Spleen (tissue), 11 donors: ENCODE data around the gene NFIL3. TPM values are rescaled to one million over a fixed set of nuclear protein-coding genes. Genes with fewer than 3 reads are reported as not detected.

Source experiments
- DNase-seq: peaks from one replicate; pipeline ENCODE4 v3.0.0-alpha.2; 2020
- H3K27ac ChIP-seq, 8 donors: fragments of 200-600 bp; sonication (generic) in 7 of 8; 1 replicate in 4 of 8; 2 replicates in 4 of 8; pipeline versions ENCODE4 v1.5.0 to v1.8.0; 2016 to 2021; ENCODE audit warnings: inconsistent platforms in 4 of 8, mild to moderate bottlenecking in 4 of 8, moderate library complexity in 1 of 8
- H3K27me3 ChIP-seq, 7 donors: fragments of 200-600 bp; sonication (generic) in 6 of 7; replicated peaks in 1 of 7; 1 replicate in 4 of 7; 2 replicates in 3 of 7; pipeline versions ENCODE4 v1.5.0 to v1.8.0; 2016 to 2021; ENCODE audit warnings: inconsistent platforms in 3 of 7, mild to moderate bottlenecking in 1 of 7
- H3K36me3 ChIP-seq, 6 donors: fragments of 200-600 bp; sonication (generic) in 5 of 6; 1 replicate in 4 of 6; 2 replicates in 2 of 6; pipeline versions ENCODE4 v1.5.0 to v1.8.0; 2016 to 2021; ENCODE audit warnings: inconsistent platforms in 2 of 6
- H3K4me1 ChIP-seq, 6 donors: fragments of 200-600 bp; sonication (generic) in 5 of 6; 1 replicate in 3 of 6; 2 replicates in 3 of 6; pipeline versions ENCODE4 v1.5.0 to v1.8.0; 2016 to 2021; ENCODE audit warnings: inconsistent platforms in 3 of 6
- H3K4me3 ChIP-seq, 8 donors: fragments of 200-600 bp; sonication (generic) in 7 of 8; 1 replicate in 4 of 8; 2 replicates in 4 of 8; pipeline versions ENCODE4 v1.5.0 to v1.8.0; 2016 to 2021; ENCODE audit warnings: inconsistent platforms in 4 of 8, mild to moderate bottlenecking in 4 of 8, moderate library complexity in 2 of 8
- H3K9me3 ChIP-seq, 8 donors: fragments of 200-600 bp; sonication (generic) in 7 of 8; 1 replicate in 4 of 8; 2 replicates in 4 of 8; pipeline versions ENCODE4 v1.5.0 to v1.8.0; 2016 to 2021; ENCODE audit warnings: inconsistent platforms in 4 of 8
- CTCF ChIP-seq, 11 experiments: fragments of 200-600 bp in 7 of 11; fragments of 450-650 bp in 4 of 11; sonication (generic) in 4 of 11; IDR thresholded peaks in 8 of 11; conservative IDR thresholded peaks in 3 of 11; 1 replicate in 7 of 11; 2 replicates in 4 of 11; pipeline versions ENCODE4 v1.4.0 to v1.8.0; 2016 to 2021; ENCODE audit warnings: antibody characterized with exemption in 11 of 11, inconsistent platforms in 4 of 11, mild to moderate bottlenecking in 1 of 11
- POLR2A ChIP-seq, 3 donors: fragments of 450-650 bp; IDR thresholded peaks; one replicate each; pipeline ENCODE4 v1.5.1; 2017; ENCODE audit warnings: antibody characterized with exemption in 3 of 3, mild to moderate bottlenecking in 1 of 3
- POLR2AphosphoS5 ChIP-seq, 3 donors: sonication (generic); formaldehyde crosslinking; IDR thresholded peaks; one replicate each; pipeline ENCODE4 v1.5.1; 2017; ENCODE audit warnings: antibody characterized with exemption in 3 of 3
- WGBS, 5 donors: extraction: QIAGEN DNeasy Blood & Tissue Kit in 3 of 5; methylation state at CpG; one replicate each; pipeline versions ENCODE4 v1.1.5 to v1.1.7; 2013 to 2018; 5-methylcytosine and 5-hydroxymethylcytosine counted together
- intact Hi-C: fragments of 100-400 bp; cut with DNase I; formaldehyde crosslinking; loops from one replicate; pipeline ENCODE4 v1.15.0; 2023; ENCODE audit warnings: low total_unique reads
- polyA plus RNA-seq, 3 donors: library from polyadenylated mRNA; stranded (reverse); fragments of 200-250 nt; gene quantifications; one replicate each; pipeline ENCODE4 v1.2.1, GENCODE V29; 2013
- total RNA-seq, 7 donors: library from RNA; depleted of rRNA in 3 of 7; stranded (reverse); fragments of >200 nt in 3 of 7; fragmentation: NEBNext Ultra II Directional in 4 of 7; extraction: Animal tissue kit (Norgen Biotek cat#: 25700) in 4 of 7; gene quantifications; one replicate each; pipeline versions ENCODE4 v1.1.0 to v1.2.1, GENCODE V29; 2016 to 2021
- donor health status: healthy with polysubstance abuse.
- donor health status: DM: no; HTN: no; CAD: no; lungs with moderate emphysema.
- donor health status: DM: no; HTN: no; CAD: no.
- donor health status: Bipolar disorder and iron deficiency.
- donor health status: healthy.
- donor health status: DM: no; HTN: no; CAD: no.
- donor health status: DM: yes; HTN: yes; CAD: no.

The NFIL3 gene
- total and polyA plus RNA-seq, 10 donors: 4.7 to 41.9 (median 17.8) TPM

GRCh38 chr9:91360551-91361290 is 62.9 kb downstream of the NFIL3 start:
- Histone ChIP-seq H3K4me1 (peaks cover 17 to 49% (median 42%) of the 10 kb centered on the region in 6 donors), H3K36me3 (peaks cover 0 to 30% (median under 1%) of the 10 kb centered on the region in 6 donors), H3K9me3 (peaks cover 0 to 8% (median 0%) of the 10 kb centered on the region in 8 donors), H3K4me3 (peak overlapping the region; percentile 95 to 100 (median 98)), H3K27ac (peak overlapping the region; percentile 81 to 96 (median 94)), H3K27me3 (no peaks in the 10 kb centered on the region)
- no peak for DNase-seq
- 22 to 28% (median 24%) methylated on average over 10 of the region's 10 CpGs for WGBS, 5 donors
- intact Hi-C loops: loop anchor here (10.0 kb wide), 2 partner anchors 54 to 166 kb away; no protein-coding TSS in a partner anchor
- TF ChIP-seq POLR2AphosphoS5 (IDR thresholded peaks at IDR 0.05): no peak
- TF ChIP-seq CTCF (IDR thresholded peaks at IDR 0.05 in 8 of 11, conservative IDR thresholded peaks at IDR 0.05 in 3 of 11): no peak

GRCh38 chr9:91359734-91360470 is 63.7 kb downstream of the NFIL3 start:
- Histone ChIP-seq H3K27ac (no peak overlapping the region), H3K4me3 (peak overlapping the region in 4 of 8 donors; percentile 96 to 100 (median 98))
- intact Hi-C loops: loop anchor here (10.0 kb wide), 2 partner anchors 55 to 165 kb away; no protein-coding TSS in a partner anchor

GRCh38 chr9:91359083-91359482 is 64.5 kb downstream of the NFIL3 start:
- TF ChIP-seq CTCF (IDR thresholded peaks at IDR 0.05 in 8 of 11, conservative IDR thresholded peaks at IDR 0.05 in 3 of 11): no peak
- TF ChIP-seq POLR2A (IDR thresholded peaks at IDR 0.05): no peak
- TF ChIP-seq POLR2AphosphoS5 (IDR thresholded peaks at IDR 0.05): no peak
- no peak overlapping the region for H3K27ac ChIP-seq
- no peak overlapping the region for H3K4me3 ChIP-seq
- H3K4me1 ChIP-seq: peaks cover 17 to 49% (median 42%) of the 10 kb centered on the region in 6 donors
- H3K27me3 ChIP-seq: no peaks in the 10 kb centered on the region
- DNase-seq: no peak
- H3K9me3 ChIP-seq: no peaks in the 10 kb centered on the region
- peaks cover 0 to 47% (median 5%) of the 10 kb centered on the region in 6 donors for H3K36me3 ChIP-seq
- WGBS, 5 donors: 59 to 79% (median 73%) methylated on average over 2 of the region's 2 CpGs
- intact Hi-C loops: no loop called here

More at GRCh38 chr9:91359734-91360470, 63.7 kb downstream of the NFIL3 start:
- Histone ChIP-seq H3K4me1 (peaks cover 17 to 49% (median 42%) of the 10 kb centered on the region in 6 donors), H3K9me3 (peaks cover 0 to 7% (median 0%) of the 10 kb centered on the region in 8 donors), H3K36me3 (peaks cover 0 to 39% (median 5%) of the 10 kb centered on the region in 6 donors), H3K27me3 (no peaks in the 10 kb centered on the region)
- TF ChIP-seq POLR2AphosphoS5 (IDR thresholded peaks at IDR 0.05): no peak
- TF ChIP-seq POLR2A (IDR thresholded peaks at IDR 0.05): no peak
- TF ChIP-seq CTCF (IDR thresholded peaks at IDR 0.05 in 8 of 11, conservative IDR thresholded peaks at IDR 0.05 in 3 of 11): no peak
- WGBS, 5 donors: 74 to 90% (median 81%) methylated on average over 7 of the region's 7 CpGs
- no peak for DNase-seq

Other genes starting within 250 kb of the NFIL3 start
- gene AUH, start 61.9 kb downstream of the NFIL3 start, total RNA-seq: 10 to 100 TPM; 16.3 to 37.3 (median 24.1) TPM
- 10 to 100 TPM in 2 of 3 donors, 1 to 10 TPM in 1; 9.4 to 13.9 (median 11.6) TPM for gene AUH, start 61.9 kb downstream of the NFIL3 start, polyA plus RNA-seq